HEK293 (cell line): ENCODE measurements around the gene DDX47.
A peak's percentile ranks its signal among the peaks of the same experiment; 100 is the strongest.

Source experiments
- CTCF ChIA-PET: fragments of 350-600 bp; formaldehyde crosslinking; extraction: SDS; loops from one replicate; lab custom pipeline; 2021; ENCODE audit warnings: antibody characterized with exemption; lab: Yijun Ruan, JAX
- POLR2A ChIA-PET: fragments of 300-600 bp; formaldehyde crosslinking; extraction: SDS; loops from one replicate; lab custom pipeline; 2020; ENCODE audit warnings: antibody characterized with exemption, inconsistent platforms; lab: Yijun Ruan, JAX
- H3K27ac ChIP-seq: fragments of 200-500 bp; sonication (Bioruptor generic); 2 replicates; pipeline ENCODE4 v1.5.1; 2014; ENCODE audit warnings: low read depth, low read length, control low read depth, inconsistent platforms; ENCODE audit errors: extremely low read depth
- H3K36me3 ChIP-seq, 2 experiments: fragments of 200-500 bp in 1 of 2; sonication (Bioruptor generic) in 1 of 2; 1 replicate in 1 of 2; 2 replicates in 1 of 2; pipeline ENCODE4 v1.5.1; 2014 to 2017; ENCODE audit warnings: inconsistent platforms in 2 of 2, low read length in 2 of 2; ENCODE audit not compliant: control insufficient read depth in 2 of 2, insufficient read depth in 1 of 2
- H3K4me1 ChIP-seq: fragments of 200-500 bp; sonication (Bioruptor generic); 2 replicates; pipeline ENCODE4 v1.5.1; 2014; ENCODE audit warnings: mild to moderate bottlenecking, low read length, inconsistent platforms; ENCODE audit not compliant: control insufficient read depth, insufficient read depth
- H3K4me3 ChIP-seq: 2 replicates; pipeline ENCODE4 v1.5.1; 2011; ENCODE audit warnings: low read depth, mild to moderate bottlenecking, control low read depth, low read length, moderate library complexity
- H3K9me3 ChIP-seq: fragments of 200-500 bp; sonication (Bioruptor generic); 2 replicates; pipeline ENCODE4 v1.5.1; 2014; ENCODE audit warnings: low read depth, low read length, inconsistent platforms; ENCODE audit not compliant: control insufficient read depth, insufficient read depth
- BCL11B ChIP-seq: fragments of 450-650 bp; formaldehyde crosslinking; IDR thresholded peaks from 2 replicates; pipeline ENCODE4 v1.5.1; 2016; ENCODE audit warnings: low read depth, missing biosample characterization, missing genetic modification characterization
- EGR2 ChIP-seq: fragments of 450-650 bp; formaldehyde crosslinking; IDR thresholded peaks from 2 replicates; pipeline ENCODE4 v1.5.1; 2016; ENCODE audit warnings: low read depth, missing biosample characterization, missing genetic modification characterization
- IKZF3 ChIP-seq: fragments of 450-650 bp; IDR thresholded peaks from 2 replicates; pipeline ENCODE4 v1.5.0; 2018; ENCODE audit warnings: missing biosample characterization, mild to moderate bottlenecking, missing genetic modification characterization, moderate library complexity
- KLF10 ChIP-seq: fragments of 450-650 bp; IDR thresholded peaks from 2 replicates; pipeline ENCODE4 v1.5.1; 2018; ENCODE audit warnings: missing biosample characterization, mild to moderate bottlenecking, missing genetic modification characterization
- PRDM1 ChIP-seq: fragments of 450-650 bp; formaldehyde crosslinking; IDR thresholded peaks from 2 replicates; pipeline ENCODE4; 2016; ENCODE audit warnings: missing biosample characterization, missing genetic modification characterization
- ZBTB21 ChIP-seq: fragments of 450-650 bp; formaldehyde crosslinking; IDR thresholded peaks from 2 replicates; pipeline ENCODE4 v1.5.1; 2017; ENCODE audit warnings: missing biosample characterization, missing genetic modification characterization
- ZBTB8A ChIP-seq: fragments of 450-650 bp; formaldehyde crosslinking; IDR thresholded peaks from 2 replicates; pipeline ENCODE4 v1.5.1; 2016; ENCODE audit warnings: missing biosample characterization, missing genetic modification characterization
- ZFP37 ChIP-seq: fragments of 450-650 bp; formaldehyde crosslinking; IDR thresholded peaks from 2 replicates; pipeline ENCODE4 v1.5.1; 2016; ENCODE audit warnings: missing biosample characterization, missing genetic modification characterization
- ZFP69B ChIP-seq: fragments of 450-650 bp; formaldehyde crosslinking; IDR thresholded peaks from 2 replicates; pipeline ENCODE4 v1.5.1; 2016; ENCODE audit warnings: missing biosample characterization, missing genetic modification characterization
- ZNF121 ChIP-seq: fragments of 450-650 bp; formaldehyde crosslinking; IDR thresholded peaks from 2 replicates; pipeline ENCODE4 v1.5.1; 2016; ENCODE audit warnings: missing biosample characterization, missing genetic modification characterization
- ZNF2 ChIP-seq: fragments of 450-650 bp; formaldehyde crosslinking; IDR thresholded peaks from 2 replicates; pipeline ENCODE4 v1.5.1; 2016; ENCODE audit warnings: missing biosample characterization, missing genetic modification characterization
- ZNF311 ChIP-seq: fragments of 450-650 bp; formaldehyde crosslinking; IDR thresholded peaks from 2 replicates; pipeline ENCODE4 v1.5.1; 2017; ENCODE audit warnings: missing biosample characterization, missing genetic modification characterization, borderline replicate concordance
- ZNF416 ChIP-seq: fragments of 450-650 bp; formaldehyde crosslinking; IDR thresholded peaks from 2 replicates; pipeline ENCODE4 v1.5.1; 2016; ENCODE audit warnings: missing biosample characterization, missing genetic modification characterization
- ZNF510 ChIP-seq: fragments of 450-650 bp; formaldehyde crosslinking; IDR thresholded peaks from 2 replicates; pipeline ENCODE4 v1.5.1; 2018; ENCODE audit warnings: mild to moderate bottlenecking, missing genetic modification characterization, missing biosample characterization; ENCODE audit not compliant: insufficient replicate concordance
- ZNF623 ChIP-seq: fragments of 450-650 bp; formaldehyde crosslinking; IDR thresholded peaks from 2 replicates; pipeline ENCODE4 v1.5.1; 2016; ENCODE audit warnings: missing biosample characterization, missing genetic modification characterization
- ZNF624 ChIP-seq: fragments of 450-650 bp; formaldehyde crosslinking; IDR thresholded peaks from 2 replicates; pipeline ENCODE4 v1.5.1; 2017; ENCODE audit warnings: missing biosample characterization, missing genetic modification characterization
- ZNF664 ChIP-seq: fragments of 450-650 bp; formaldehyde crosslinking; IDR thresholded peaks from 2 replicates; pipeline ENCODE4 v1.5.1; 2016; ENCODE audit warnings: missing biosample characterization, missing genetic modification characterization
- ZNF830 ChIP-seq: fragments of 450-650 bp; IDR thresholded peaks from 2 replicates; pipeline ENCODE4 v1.5.0; 2018; ENCODE audit warnings: missing biosample characterization, missing genetic modification characterization, low read depth, mild to moderate bottlenecking, moderate library complexity
- ZSCAN23 ChIP-seq: fragments of 450-650 bp; formaldehyde crosslinking; IDR thresholded peaks from 2 replicates; pipeline ENCODE4 v1.5.1; 2016; ENCODE audit warnings: missing biosample characterization, missing genetic modification characterization
- TF ChIP-seq, protein P1 (sequence below): fragments of 450-650 bp; formaldehyde crosslinking; IDR thresholded peaks from 2 replicates; pipeline ENCODE4 v1.5.1; 2016; ENCODE audit warnings: missing biosample characterization, missing genetic modification characterization
- TF ChIP-seq, protein P2 (sequence below): fragments of 450-650 bp; formaldehyde crosslinking; IDR thresholded peaks from 2 replicates; pipeline ENCODE4 v1.5.1; 2016; ENCODE audit warnings: missing biosample characterization, missing genetic modification characterization
- TF ChIP-seq, protein P3 (sequence below): fragments of 450-650 bp; formaldehyde crosslinking; IDR thresholded peaks from 2 replicates; pipeline ENCODE4 v1.5.1; 2016; ENCODE audit warnings: missing biosample characterization, missing genetic modification characterization, borderline replicate concordance
- TF ChIP-seq, protein P4 (sequence below): fragments of 450-650 bp; formaldehyde crosslinking; IDR thresholded peaks from 2 replicates; pipeline ENCODE4 v1.5.1; 2017; ENCODE audit warnings: missing biosample characterization, missing genetic modification characterization
- TF ChIP-seq, protein P5 (sequence below): fragments of 450-650 bp; formaldehyde crosslinking; IDR thresholded peaks from 2 replicates; pipeline ENCODE4 v1.5.1; 2016; ENCODE audit warnings: missing biosample characterization, missing genetic modification characterization, low read depth
- TF ChIP-seq, protein P6 (sequence below): fragments of 450-650 bp; formaldehyde crosslinking; IDR thresholded peaks from 2 replicates; pipeline ENCODE4 v1.5.1; 2016; ENCODE audit warnings: missing biosample characterization, missing genetic modification characterization
- TF ChIP-seq, protein P7 (sequence below): fragments of 450-650 bp; formaldehyde crosslinking; IDR thresholded peaks from 2 replicates; pipeline ENCODE4 v1.5.1; 2017; ENCODE audit warnings: missing biosample characterization, missing genetic modification characterization
- TF ChIP-seq, protein P8 (sequence below): fragments of 450-650 bp; formaldehyde crosslinking; IDR thresholded peaks from 2 replicates; pipeline ENCODE4 v1.5.1; 2017; ENCODE audit warnings: missing biosample characterization, mild to moderate bottlenecking, missing genetic modification characterization, moderate library complexity

DDX47 gene

DNA sequence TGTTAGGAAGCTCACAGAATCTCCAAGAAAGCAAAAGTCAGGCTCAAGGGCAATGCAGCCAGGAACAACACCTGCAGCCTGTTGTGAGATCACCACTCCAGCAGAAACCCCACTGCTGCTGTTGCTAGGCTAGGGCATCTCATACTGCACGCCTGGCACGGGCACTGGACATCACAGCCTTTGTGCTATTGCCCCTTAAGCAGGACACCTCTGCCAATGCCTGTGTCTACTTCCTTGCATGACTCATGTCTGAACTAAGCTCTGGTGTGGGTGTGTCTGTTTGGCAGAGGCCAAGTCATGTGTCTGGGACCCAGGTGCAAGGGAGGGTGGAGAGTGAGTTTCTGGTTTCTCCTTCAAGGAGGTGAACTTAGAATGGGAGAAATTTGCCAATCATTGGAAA lies 10.0 kb upstream of the DDX47 start (continued):
- TF ChIP-seq ZNF121 (tag by site-specific recombination), result no peak
- no peak for TF ChIP-seq ZSCAN23
- no peak for TF ChIP-seq ZNF624
- no peak for TF ChIP-seq ZBTB8A
- TF ChIP-seq, protein P1, sequence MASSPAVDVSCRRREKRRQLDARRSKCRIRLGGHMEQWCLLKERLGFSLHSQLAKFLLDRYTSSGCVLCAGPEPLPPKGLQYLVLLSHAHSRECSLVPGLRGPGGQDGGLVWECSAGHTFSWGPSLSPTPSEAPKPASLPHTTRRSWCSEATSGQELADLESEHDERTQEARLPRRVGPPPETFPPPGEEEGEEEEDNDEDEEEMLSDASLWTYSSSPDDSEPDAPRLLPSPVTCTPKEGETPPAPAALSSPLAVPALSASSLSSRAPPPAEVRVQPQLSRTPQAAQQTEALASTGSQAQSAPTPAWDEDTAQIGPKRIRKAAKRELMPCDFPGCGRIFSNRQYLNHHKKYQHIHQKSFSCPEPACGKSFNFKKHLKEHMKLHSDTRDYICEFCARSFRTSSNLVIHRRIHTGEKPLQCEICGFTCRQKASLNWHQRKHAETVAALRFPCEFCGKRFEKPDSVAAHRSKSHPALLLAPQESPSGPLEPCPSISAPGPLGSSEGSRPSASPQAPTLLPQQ, result peak; percentile 47; the same call in 1 of the 2 replicates
- TF ChIP-seq, protein P2, sequence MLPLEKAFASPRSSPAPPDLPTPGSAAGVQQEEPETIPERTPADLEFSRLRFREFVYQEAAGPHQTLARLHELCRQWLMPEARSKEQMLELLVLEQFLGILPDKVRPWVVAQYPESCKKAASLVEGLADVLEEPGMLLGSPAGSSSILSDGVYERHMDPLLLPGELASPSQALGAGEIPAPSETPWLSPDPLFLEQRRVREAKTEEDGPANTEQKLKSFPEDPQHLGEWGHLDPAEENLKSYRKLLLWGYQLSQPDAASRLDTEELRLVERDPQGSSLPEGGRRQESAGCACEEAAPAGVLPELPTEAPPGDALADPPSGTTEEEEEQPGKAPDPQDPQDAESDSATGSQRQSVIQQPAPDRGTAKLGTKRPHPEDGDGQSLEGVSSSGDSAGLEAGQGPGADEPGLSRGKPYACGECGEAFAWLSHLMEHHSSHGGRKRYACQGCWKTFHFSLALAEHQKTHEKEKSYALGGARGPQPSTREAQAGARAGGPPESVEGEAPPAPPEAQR (tag by site-specific recombination), result no peak
- TF ChIP-seq, protein P3, sequence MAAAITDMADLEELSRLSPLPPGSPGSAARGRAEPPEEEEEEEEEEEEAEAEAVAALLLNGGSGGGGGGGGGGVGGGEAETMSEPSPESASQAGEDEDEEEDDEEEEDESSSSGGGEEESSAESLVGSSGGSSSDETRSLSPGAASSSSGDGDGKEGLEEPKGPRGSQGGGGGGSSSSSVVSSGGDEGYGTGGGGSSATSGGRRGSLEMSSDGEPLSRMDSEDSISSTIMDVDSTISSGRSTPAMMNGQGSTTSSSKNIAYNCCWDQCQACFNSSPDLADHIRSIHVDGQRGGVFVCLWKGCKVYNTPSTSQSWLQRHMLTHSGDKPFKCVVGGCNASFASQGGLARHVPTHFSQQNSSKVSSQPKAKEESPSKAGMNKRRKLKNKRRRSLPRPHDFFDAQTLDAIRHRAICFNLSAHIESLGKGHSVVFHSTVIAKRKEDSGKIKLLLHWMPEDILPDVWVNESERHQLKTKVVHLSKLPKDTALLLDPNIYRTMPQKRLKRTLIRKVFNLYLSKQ, result no peak
- TF ChIP-seq ZNF311, result no peak
- no peak for TF ChIP-seq ZBTB21 (tag by site-specific recombination)
- peak; percentile 94 for TF ChIP-seq KLF10 (tag by site-specific recombination)
- TF ChIP-seq ZNF416 (tag by site-specific recombination), result no peak
- TF ChIP-seq ZNF830 (tag by site-specific recombination), result no peak
- TF ChIP-seq, protein P4, sequence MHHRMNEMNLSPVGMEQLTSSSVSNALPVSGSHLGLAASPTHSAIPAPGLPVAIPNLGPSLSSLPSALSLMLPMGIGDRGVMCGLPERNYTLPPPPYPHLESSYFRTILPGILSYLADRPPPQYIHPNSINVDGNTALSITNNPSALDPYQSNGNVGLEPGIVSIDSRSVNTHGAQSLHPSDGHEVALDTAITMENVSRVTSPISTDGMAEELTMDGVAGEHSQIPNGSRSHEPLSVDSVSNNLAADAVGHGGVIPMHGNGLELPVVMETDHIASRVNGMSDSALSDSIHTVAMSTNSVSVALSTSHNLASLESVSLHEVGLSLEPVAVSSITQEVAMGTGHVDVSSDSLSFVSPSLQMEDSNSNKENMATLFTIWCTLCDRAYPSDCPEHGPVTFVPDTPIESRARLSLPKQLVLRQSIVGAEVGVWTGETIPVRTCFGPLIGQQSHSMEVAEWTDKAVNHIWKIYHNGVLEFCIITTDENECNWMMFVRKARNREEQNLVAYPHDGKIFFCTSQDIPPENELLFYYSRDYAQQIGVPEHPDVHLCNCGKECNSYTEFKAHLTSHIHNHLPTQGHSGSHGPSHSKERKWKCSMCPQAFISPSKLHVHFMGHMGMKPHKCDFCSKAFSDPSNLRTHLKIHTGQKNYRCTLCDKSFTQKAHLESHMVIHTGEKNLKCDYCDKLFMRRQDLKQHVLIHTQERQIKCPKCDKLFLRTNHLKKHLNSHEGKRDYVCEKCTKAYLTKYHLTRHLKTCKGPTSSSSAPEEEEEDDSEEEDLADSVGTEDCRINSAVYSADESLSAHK (tag by site-specific recombination), result no peak
- no peak for TF ChIP-seq ZNF510 (tag by site-specific recombination)
- no peak for TF ChIP-seq ZNF664 (tag by site-specific recombination)
- TF ChIP-seq, protein P5, sequence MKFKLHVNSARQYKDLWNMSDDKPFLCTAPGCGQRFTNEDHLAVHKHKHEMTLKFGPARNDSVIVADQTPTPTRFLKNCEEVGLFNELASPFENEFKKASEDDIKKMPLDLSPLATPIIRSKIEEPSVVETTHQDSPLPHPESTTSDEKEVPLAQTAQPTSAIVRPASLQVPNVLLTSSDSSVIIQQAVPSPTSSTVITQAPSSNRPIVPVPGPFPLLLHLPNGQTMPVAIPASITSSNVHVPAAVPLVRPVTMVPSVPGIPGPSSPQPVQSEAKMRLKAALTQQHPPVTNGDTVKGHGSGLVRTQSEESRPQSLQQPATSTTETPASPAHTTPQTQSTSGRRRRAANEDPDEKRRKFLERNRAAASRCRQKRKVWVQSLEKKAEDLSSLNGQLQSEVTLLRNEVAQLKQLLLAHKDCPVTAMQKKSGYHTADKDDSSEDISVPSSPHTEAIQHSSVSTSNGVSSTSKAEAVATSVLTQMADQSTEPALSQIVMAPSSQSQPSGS, result no peak

DNA sequence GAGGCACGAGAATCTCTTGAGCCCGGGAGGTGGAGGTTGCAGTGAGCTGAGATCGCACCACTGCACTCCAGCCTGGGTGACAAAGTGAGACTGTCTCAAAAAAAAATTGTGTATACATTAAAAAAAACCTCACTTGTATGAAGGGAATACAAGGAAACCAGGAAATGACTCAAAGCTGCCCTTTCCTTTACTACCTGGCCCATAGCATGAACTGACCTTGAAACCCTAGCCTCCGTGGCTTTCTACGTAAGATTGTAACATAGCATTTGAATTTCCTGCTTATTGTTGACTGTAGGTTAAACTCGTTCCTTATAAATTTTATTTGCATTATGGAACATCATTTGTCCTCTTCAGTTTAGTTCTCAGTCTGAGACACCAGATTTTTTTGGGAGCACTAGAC lies 9.1 kb upstream of the DDX47 start:
- Histone ChIP-seq H3K4me1 (peaks cover 12% of the 10 kb centered on the region), H3K4me3 (no peak overlapping the region), H3K36me3 (no peaks in the 10 kb centered on the region), H3K27ac (no peak overlapping the region), H3K9me3 (no peaks in the 10 kb centered on the region)
- ChIA-PET POLR2A (interaction anchor here (1.8 to 2.0 kb wide), 2 partner anchors 17 to 78 kb away, joined by 5 to 6 read pairs; no protein-coding TSS in a partner anchor), CTCF (interaction anchor here (0.5 to 2.0 kb wide), 6 partner anchors 9 to 371 kb away, joined by 3 to 21 read pairs (median 6); no protein-coding TSS in a partner anchor)
- TF ChIP-seq, protein P6, sequence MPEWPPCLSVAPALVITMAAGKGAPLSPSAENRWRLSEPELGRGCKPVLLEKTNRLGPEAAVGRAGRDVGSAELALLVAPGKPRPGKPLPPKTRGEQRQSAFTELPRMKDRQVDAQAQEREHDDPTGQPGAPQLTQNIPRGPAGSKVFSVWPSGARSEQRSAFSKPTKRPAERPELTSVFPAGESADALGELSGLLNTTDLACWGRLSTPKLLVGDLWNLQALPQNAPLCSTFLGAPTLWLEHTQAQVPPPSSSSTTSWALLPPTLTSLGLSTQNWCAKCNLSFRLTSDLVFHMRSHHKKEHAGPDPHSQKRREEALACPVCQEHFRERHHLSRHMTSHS (tag by site-specific recombination), result no peak
- TF ChIP-seq ZNF623 (tag by site-specific recombination), result no peak
- TF ChIP-seq ZFP37, result no peak
- no peak for TF ChIP-seq PRDM1
- TF ChIP-seq ZFP69B, result no peak
- TF ChIP-seq EGR2 (tag by site-specific recombination), result no peak
- TF ChIP-seq, protein P7, sequence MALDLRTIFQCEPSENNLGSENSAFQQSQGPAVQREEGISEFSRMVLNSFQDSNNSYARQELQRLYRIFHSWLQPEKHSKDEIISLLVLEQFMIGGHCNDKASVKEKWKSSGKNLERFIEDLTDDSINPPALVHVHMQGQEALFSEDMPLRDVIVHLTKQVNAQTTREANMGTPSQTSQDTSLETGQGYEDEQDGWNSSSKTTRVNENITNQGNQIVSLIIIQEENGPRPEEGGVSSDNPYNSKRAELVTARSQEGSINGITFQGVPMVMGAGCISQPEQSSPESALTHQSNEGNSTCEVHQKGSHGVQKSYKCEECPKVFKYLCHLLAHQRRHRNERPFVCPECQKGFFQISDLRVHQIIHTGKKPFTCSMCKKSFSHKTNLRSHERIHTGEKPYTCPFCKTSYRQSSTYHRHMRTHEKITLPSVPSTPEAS (tag by site-specific recombination), result no peak
- TF ChIP-seq, protein P8, sequence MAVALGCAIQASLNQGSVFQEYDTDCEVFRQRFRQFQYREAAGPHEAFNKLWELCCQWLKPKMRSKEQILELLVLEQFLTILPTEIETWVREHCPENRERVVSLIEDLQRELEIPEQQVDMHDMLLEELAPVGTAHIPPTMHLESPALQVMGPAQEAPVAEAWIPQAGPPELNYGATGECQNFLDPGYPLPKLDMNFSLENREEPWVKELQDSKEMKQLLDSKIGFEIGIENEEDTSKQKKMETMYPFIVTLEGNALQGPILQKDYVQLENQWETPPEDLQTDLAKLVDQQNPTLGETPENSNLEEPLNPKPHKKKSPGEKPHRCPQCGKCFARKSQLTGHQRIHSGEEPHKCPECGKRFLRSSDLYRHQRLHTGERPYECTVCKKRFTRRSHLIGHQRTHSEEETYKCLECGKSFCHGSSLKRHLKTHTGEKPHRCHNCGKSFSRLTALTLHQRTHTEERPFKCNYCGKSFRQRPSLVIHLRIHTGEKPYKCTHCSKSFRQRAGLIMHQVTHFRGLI, result no peak
- TF ChIP-seq BCL11B (tag by site-specific recombination), result no peak
- no peak for TF ChIP-seq IKZF3 (tag by site-specific recombination)
- TF ChIP-seq ZNF2 (tag by site-specific recombination), result no peak
